Left colon (tissue), 2 donors: ENCODE results near the gene COLEC11. TPM values are rescaled to one million over a fixed set of nuclear protein-coding genes. Genes with fewer than 3 reads are reported as not detected.

Source experiments
- ATAC-seq: fragments of 200-7000 bp; cut with Tn5 transposase; one replicate; pipeline ENCODE4 v1.9.1; 2020; ENCODE audit warnings: mild to moderate bottlenecking, moderate library complexity
- DNase-seq, 2 donors: peaks; one replicate each; pipeline ENCODE4 v3.0.0-alpha.2; 2020
- intact Hi-C, 2 donors: fragments of 100-400 bp; cut with DNase I in 1 of 2; cut with micrococcal nuclease in 1 of 2; formaldehyde crosslinking; loops; one replicate each; pipeline versions ENCODE4 v1.11.2 to v1.14.0; 2022; cut with DNase I, micrococcal nuclease
- total RNA-seq, 2 donors: library from RNA; stranded (reverse); fragmentation: NEBNext Ultra II Directional; extraction: Animal tissue kit (Norgen Biotek cat#: 25700); gene quantifications; one replicate each; pipeline ENCODE4 v1.2.1, GENCODE V29; 2021
- donor health status: DM: no; HTN: no; CAD: no.
- donor health status: DM: yes; HTN: yes; CAD: no.

Gene COLEC11
- total RNA-seq, 2 donors from 2014 or later = 0.85 to 1.2 TPM

DNA sequence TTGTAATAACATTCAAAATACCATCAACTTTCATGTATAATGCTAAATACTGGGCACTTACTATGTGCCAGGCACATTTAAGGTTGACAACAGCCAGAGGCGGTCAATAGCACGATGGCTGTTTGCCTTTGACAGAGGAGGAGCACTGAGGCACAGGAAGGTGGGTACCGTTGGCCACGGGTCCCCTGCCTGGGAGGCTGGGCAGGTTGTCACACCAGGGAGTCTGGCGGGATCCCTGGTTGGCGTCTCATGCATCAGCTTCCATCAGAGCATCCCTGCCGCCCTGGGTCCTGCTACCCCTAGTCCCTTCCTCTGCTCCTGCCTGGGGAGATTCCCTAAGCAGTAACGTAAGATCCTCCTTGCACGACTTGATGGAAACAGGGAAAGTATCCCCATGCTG is 82.5 kb downstream of the COLEC11 start:
- intact Hi-C loops = no loop called here
- ATAC-seq (no peak), DNase-seq (no peak)

DNA sequence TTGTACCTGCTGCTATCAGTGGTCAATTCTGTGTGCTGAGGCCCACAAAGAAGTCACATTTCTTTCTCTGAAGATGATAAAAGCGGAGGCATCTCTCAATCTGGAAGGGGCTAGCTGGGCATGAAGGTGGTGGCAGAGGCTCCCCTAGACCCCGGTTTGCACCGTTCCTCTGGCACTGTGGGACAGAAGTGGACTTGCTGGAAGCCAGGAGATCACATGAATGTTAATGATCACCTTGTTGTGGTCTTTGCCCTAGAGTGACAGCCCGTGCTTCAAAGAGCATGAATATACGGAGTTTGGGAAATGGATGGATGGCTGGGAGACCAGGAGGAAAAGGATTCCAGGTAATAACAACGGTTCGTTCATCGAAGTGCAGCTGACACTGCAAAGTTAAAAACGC is 83.3 kb downstream of the COLEC11 start:
- DNase-seq (no peak), ATAC-seq (no peak)
- intact Hi-C loops = no loop called here

DNA sequence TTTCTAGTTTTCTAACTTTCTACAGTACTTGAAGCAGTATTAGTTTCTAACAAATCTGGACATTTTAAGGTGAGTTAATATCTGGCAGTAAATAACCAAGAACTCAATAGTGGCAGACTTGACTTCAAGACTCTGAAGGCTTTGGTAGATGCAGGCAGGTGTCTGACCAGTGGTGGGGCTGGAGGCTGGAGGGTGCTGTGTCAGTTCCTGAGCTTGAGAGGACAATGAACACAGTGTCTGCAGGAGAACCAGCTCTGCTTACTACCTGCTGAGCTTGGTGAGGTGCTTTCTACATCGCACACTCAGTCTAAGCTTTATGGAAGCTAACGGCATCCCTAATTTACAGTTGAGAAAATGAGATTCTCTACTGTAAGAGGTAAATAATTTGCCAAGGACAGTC is 84.3 kb downstream of the COLEC11 start:
- ATAC-seq = no peak
- DNase-seq = no peak
- intact Hi-C loops = no loop called here

DNA sequence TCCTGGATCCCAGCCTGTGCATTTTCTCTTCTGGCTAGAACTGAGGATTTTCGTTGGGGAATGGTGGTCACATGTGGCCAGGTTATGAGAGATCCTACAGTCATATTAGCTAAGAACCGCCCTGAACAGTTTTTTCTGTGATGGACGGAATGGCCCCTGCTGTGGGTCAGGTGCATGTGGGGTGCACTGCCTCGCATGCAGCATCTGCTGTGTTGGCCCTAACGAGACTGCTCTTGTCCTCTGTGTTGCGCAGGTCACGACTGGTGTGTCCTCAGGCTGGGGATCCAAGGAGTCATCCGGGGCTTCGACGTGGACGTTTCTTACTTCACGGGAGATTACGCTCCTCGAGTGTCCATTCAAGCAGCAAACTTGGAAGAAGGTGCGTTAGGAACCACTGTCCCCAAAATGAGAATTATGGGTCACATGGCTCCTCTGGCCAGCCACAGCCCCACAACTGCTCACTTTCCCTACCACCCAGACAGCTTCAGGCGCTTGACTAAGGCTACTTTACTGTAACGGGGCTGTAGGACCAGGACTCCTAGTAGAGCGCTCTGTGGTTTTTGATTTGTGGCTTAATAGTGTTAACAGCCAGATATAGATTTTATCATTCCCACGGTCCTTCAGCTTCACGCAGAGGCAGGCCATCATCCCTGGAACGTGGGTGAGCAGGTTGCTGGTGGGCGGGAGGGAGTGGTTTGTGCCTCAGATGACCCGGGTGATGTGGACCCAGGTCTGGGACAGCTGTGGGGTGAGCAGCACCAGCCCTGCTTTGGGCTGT is 84.9 kb downstream of the COLEC11 start:
- ATAC-seq (no peak), DNase-seq (no peak)
- intact Hi-C loops = no loop called here

DNA sequence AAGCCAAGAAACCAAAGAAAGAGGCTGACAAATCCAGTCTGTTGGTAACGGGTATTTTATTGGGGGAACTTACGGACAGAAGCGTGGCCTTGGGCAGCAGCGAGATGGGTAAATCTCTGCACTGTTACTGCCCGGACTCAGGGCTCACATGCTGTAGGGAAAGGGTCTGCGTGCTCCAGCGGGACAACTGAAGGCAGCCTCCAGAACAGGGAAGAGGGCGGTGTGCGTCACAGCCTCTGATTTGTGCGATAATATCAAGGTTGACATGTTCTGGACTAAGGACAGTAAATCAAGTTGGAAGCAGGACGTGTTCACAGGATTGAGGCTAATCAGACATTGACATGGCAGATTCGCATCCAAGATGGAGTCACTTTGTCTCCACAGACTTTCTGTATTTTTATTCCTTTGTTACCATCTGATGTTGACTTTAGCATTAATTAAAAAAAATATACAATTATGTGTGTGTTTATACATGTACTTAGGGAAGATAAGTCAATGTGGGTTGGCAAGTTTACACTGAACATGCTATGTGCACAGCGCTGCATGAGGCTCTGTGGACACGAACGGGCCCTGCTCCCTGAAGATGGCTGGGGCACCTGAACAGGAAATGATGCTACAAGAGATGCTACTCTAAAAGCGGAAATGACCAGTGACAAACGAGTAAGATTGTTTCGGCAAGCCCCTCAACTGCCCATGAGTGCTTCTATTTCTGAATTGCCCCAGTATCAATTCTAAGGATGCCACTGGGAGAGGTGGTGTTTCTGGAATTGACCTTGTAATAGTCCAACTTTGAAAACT is 85.8 kb downstream of the COLEC11 start:
- no peak for ATAC-seq
- intact Hi-C loops = no loop called here

DNA sequence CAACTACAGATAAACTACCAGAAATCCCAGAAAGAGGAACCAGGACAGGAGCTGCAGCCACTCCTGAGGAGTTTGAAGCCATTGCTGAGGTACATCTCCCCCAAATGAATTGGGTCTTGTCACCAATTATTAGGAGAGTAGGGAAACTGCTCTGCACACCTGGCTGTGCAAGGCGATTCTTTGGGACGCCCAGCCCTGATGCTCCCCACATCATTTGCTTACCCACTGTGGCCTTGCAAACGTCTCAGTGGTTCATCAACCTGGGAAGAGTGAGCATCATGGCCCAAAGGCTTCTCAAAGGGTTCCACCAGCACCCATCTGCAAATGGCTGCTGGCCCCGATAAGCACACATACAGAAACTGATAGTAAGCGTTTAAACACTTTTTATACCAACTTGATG is 86.7 kb downstream of the COLEC11 start:
- ATAC-seq (no peak), DNase-seq (no peak)
- intact Hi-C loops = no loop called here

More for the DNA sequence above, 85.8 kb downstream of the COLEC11 start:
- no peak for DNase-seq

DNA sequence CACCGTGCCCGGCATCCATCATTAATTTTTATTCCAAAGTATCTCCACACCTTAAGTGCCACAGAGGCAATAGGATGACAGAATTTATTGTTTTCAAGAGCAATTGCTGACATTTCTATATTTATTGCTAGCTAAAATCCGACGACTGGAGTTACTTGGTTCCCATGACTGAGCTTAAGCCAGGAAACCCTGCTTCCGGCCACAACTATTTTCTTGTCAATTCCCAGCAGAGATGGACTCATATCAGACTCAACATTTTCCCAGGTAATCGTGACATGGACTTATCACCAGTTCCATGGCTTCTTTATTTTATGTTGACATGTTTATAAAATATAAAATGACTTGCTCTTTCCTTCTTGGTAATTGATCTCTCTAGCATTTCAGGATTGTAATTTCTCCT is 87.9 kb downstream of the COLEC11 start:
- intact Hi-C loops = no loop called here
- no peak for DNase-seq
- no peak for ATAC-seq

DNA sequence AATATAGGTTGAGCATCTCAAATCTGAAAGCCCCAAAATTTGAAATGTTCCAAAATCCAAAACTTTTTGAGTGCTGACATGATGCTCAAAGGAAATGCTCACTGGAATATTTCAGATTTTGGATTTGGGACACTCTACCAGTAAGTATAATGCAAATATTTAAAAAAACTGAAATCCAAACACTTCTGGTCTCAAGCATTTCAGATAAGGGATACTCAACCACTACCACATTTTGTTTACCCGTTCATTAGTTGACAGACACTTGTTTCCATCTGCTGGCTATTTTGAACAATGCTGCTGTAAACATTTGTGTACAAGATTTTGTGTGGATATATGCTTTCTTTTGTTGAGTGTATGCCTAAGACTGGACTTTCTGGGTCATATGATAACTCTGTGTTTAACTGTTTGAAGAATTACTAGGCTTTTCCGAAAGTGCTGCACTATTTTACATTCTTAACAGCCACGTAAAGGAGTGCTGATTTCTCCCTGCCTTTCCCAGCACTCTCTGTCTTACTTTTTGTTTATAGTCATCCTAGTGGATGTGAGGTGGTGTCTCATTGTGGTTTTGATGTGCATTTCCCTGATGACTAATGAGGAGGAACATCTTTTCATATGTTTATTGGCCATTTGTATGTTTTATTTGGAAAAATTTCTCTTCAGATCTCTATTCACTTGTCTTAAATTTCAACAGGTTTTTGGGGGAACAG is 89.0 kb downstream of the COLEC11 start:
- intact Hi-C loops = no loop called here
- DNase-seq = no peak
- ATAC-seq = no peak

DNA sequence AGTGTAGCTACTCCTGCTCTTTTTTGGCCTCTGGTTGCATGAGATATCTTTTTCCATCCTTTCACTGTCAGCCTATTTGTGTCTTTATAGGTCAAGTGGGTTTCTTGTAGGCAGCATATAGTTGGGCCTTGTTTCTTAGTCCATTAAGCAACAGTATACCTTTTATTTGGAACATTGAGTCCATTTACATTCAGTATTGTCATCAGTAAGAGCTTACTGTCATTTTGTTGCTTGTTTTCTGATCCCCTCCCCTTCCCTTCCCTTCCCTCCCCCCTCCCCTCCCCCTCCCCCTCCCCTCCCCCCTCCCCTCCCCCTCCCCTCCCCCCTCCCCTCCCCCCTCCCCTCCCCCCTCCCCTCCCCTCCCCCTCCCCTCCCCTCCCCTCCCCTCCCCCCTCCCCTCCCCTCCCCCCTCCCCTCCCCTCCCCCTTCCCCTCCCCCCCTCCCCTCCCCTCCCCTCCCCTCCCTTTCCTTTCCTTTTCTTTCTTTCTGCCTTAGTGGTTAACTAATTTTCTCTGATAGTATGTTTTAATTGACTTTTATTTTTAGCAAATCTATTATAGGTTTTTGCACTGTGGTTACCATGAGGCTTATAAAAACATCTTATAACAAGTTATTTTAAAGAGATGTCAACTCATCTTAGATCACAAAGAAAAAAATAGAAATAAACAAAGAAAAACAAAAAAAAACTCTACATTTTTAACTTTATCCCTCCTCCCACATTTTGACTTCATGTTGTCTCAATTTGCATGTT is 95.3 kb downstream of the COLEC11 start:
- DNase-seq (no peak), ATAC-seq (no peak)
- intact Hi-C loops = no loop called here

DNA sequence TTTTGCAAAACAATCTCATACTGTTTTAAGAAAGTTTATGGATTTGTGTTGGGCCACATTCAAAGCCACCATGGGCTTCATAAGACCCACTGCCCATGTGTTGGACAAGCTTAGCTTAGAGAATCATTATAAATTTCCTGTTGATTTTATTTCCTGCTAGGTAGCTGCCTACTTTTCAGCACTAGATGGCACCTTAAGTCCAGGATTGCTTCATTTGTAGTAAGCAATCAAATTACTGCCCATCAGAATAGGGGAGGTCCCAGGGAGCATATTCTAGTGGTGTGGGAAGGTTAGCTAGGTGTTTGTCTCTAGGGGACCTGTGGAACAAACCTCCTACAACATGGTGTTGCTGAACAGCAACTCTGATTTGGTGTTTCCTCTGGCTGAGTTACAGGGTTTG is 97.5 kb downstream of the COLEC11 start:
- no peak for DNase-seq
- intact Hi-C loops = no loop called here
- no peak for ATAC-seq

Other genes with a start within 250 kb of the COLEC11 start
- 10 to 100 TPM; 21.3 to 25.8 TPM for gene EIPR1, start 217.3 kb upstream of the COLEC11 start, total RNA-seq
- 100 to 1,000 TPM in 1 of 2 donors, 10 to 100 TPM in 1; 74.2 to 105 TPM for gene TRAPPC12, start 215.4 kb upstream of the COLEC11 start, total RNA-seq
- 100 to 1,000 TPM in 1 of 2 donors, 10 to 100 TPM in 1; 64.3 to 105 TPM for gene ADI1, start 75.6 kb upstream of the COLEC11 start, total RNA-seq
- 10 to 100 TPM; 14.4 to 14.7 TPM for gene RNASEH1, start 36.8 kb upstream of the COLEC11 start, total RNA-seq
- 100 to 1,000 TPM; 894 to 955 TPM for gene RPS7, start 19.9 kb upstream of the COLEC11 start, total RNA-seq
- gene ALLC, start 63.1 kb downstream of the COLEC11 start, total RNA-seq = not detected
- gene DCDC2C, start 108.5 kb downstream of the COLEC11 start, total RNA-seq = not detected